PC-3 (cell line): ENCODE data around the gene TOR1B.

Source experiments
- EZH2 ChIP-seq: fragments of 300-600 bp; sonication (generic); IDR thresholded peaks from one replicate; pipeline ENCODE4 v1.6.1; 2017; ENCODE audit warnings: antibody characterized with exemption, mild to moderate bottlenecking, low read length; ENCODE audit not compliant: unreplicated experiment
- TF ChIP-seq, protein P1 (sequence below): fragments of 300-600 bp; sonication (generic); conservative IDR thresholded peaks from 2 replicates; pipeline ENCODE4 v1.5.1; 2017; ENCODE audit warnings: antibody characterized with exemption, low read depth, mild to moderate bottlenecking, low read length

- TF ChIP-seq, protein P1, sequence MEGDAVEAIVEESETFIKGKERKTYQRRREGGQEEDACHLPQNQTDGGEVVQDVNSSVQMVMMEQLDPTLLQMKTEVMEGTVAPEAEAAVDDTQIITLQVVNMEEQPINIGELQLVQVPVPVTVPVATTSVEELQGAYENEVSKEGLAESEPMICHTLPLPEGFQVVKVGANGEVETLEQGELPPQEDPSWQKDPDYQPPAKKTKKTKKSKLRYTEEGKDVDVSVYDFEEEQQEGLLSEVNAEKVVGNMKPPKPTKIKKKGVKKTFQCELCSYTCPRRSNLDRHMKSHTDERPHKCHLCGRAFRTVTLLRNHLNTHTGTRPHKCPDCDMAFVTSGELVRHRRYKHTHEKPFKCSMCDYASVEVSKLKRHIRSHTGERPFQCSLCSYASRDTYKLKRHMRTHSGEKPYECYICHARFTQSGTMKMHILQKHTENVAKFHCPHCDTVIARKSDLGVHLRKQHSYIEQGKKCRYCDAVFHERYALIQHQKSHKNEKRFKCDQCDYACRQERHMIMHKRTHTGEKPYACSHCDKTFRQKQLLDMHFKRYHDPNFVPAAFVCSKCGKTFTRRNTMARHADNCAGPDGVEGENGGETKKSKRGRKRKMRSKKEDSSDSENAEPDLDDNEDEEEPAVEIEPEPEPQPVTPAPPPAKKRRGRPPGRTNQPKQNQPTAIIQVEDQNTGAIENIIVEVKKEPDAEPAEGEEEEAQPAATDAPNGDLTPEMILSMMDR = no peak
- TF ChIP-seq EZH2 = no peak
These were observed 11.6 kb downstream of the TOR1B start for GRCh38 chr9:129814432-129815223.
